Caco-2 (cell line): ENCODE data around the gene KLC1. TPM values are rescaled to one million over a fixed set of nuclear protein-coding genes. Genes with fewer than 3 reads are reported as not detected.

ENCODE experiments used
- BruUV-seq: library from RNA; stranded (reverse); fragments of 400-500 nt; replicated peaks from 2 replicates; lab custom pipeline; 2021; lab: Mats Ljungman, UMichigan
- CTCF ChIA-PET: fragments of 300-600 bp; sonication (Branson Sonifier 250); formaldehyde crosslinking; loops from one replicate; lab custom pipeline; 2022; ENCODE audit warnings: antibody characterized with exemption; lab: Charles Lee
- POLR2A ChIA-PET: fragments of 300-600 bp; sonication (Branson Sonifier 250); formaldehyde crosslinking; loops from one replicate; lab custom pipeline; 2022; ENCODE audit warnings: antibody characterized with exemption; lab: Charles Lee
- DNase-seq, 2 experiments: peaks; one replicate each; pipeline versions ENCODE4 v3.0.0 to v3.0.0-alpha.2; 2020 to 2022
- H3K27me3 ChIP-seq: replicated peaks from 2 replicates; pipeline ENCODE4 v1.6.0; 2011; ENCODE audit warnings: low read length; ENCODE audit not compliant: control insufficient read depth, insufficient read depth
- H3K36me3 ChIP-seq: 2 replicates; pipeline ENCODE4 v1.5.1; 2011; ENCODE audit warnings: low read length; ENCODE audit not compliant: control insufficient read depth, insufficient read depth
- H3K4me1 ChIP-seq: fragments of 250-450 bp; sonication (Bioruptor Pico); 2 replicates; pipeline ENCODE4 v1.5.1; 2020; ENCODE audit warnings: mild to moderate bottlenecking
- H3K4me3 ChIP-seq: 2 replicates; pipeline ENCODE4 v1.5.1; 2011; ENCODE audit warnings: low read depth, mild to moderate bottlenecking, control low read depth, low read length
- H3K9me3 ChIP-seq: fragments of 250-450 bp; sonication (Bioruptor Pico); 2 replicates; pipeline ENCODE4 v1.5.1; 2020; ENCODE audit warnings: mild to moderate bottlenecking, moderate library complexity
- H3K27ac Mint-ChIP-seq: one replicate; pipeline ENCODE4 v1.8.0; 2022; ENCODE audit warnings: mixed read lengths; ENCODE audit not compliant: unreplicated experiment
- H3K27me3 Mint-ChIP-seq: one replicate; pipeline ENCODE4 v1.8.0; 2022; ENCODE audit warnings: mixed read lengths; ENCODE audit not compliant: insufficient read depth, unreplicated experiment
- H3K36me3 Mint-ChIP-seq: one replicate; pipeline ENCODE4 v1.8.0; 2022; ENCODE audit warnings: mild to moderate bottlenecking, mixed read lengths; ENCODE audit not compliant: insufficient read depth, unreplicated experiment
- H3K4me1 Mint-ChIP-seq: one replicate; pipeline ENCODE4 v1.8.0; 2022; ENCODE audit warnings: low read depth, mixed read lengths; ENCODE audit not compliant: unreplicated experiment
- H3K4me3 Mint-ChIP-seq: one replicate; pipeline ENCODE4 v1.8.0; 2022; ENCODE audit warnings: mild to moderate bottlenecking, moderate library complexity, mixed read lengths; ENCODE audit not compliant: unreplicated experiment
- H3K9me3 Mint-ChIP-seq: one replicate; pipeline ENCODE4 v1.8.0; 2022; ENCODE audit warnings: mixed read lengths; ENCODE audit not compliant: unreplicated experiment
- intact Hi-C: fragments of 100-400 bp; cut with micrococcal nuclease; formaldehyde crosslinking; loops from one replicate; pipeline ENCODE4 v1.10.0; 2022; ENCODE audit not compliant: unreplicated experiment
- total RNA-seq: library from RNA; stranded (reverse); gene quantifications from 2 replicates; pipeline ENCODE4 v1.2.3, GENCODE V29; 2022
- TF ChIP-seq, protein P1 (sequence below), 2 experiments: fragments of 200-600 bp in 1 of 2; IDR thresholded peaks; 1 replicate in 1 of 2; 2 replicates in 1 of 2; pipeline versions ENCODE4 v1.5.1 to v1.8.0; 2011 to 2022; ENCODE audit warnings: antibody characterized with exemption in 1 of 2, control low read depth in 1 of 2, inconsistent platforms in 1 of 2, low read depth in 1 of 2, low read length in 1 of 2, mild to moderate bottlenecking in 1 of 2, moderate library complexity in 1 of 2; ENCODE audit not compliant: insufficient read depth in 1 of 2, severe bottlenecking in 1 of 2, unreplicated experiment in 1 of 2

Gene KLC1
- total RNA-seq, 1 experiment from 2014 or later = 110 TPM

DNA sequence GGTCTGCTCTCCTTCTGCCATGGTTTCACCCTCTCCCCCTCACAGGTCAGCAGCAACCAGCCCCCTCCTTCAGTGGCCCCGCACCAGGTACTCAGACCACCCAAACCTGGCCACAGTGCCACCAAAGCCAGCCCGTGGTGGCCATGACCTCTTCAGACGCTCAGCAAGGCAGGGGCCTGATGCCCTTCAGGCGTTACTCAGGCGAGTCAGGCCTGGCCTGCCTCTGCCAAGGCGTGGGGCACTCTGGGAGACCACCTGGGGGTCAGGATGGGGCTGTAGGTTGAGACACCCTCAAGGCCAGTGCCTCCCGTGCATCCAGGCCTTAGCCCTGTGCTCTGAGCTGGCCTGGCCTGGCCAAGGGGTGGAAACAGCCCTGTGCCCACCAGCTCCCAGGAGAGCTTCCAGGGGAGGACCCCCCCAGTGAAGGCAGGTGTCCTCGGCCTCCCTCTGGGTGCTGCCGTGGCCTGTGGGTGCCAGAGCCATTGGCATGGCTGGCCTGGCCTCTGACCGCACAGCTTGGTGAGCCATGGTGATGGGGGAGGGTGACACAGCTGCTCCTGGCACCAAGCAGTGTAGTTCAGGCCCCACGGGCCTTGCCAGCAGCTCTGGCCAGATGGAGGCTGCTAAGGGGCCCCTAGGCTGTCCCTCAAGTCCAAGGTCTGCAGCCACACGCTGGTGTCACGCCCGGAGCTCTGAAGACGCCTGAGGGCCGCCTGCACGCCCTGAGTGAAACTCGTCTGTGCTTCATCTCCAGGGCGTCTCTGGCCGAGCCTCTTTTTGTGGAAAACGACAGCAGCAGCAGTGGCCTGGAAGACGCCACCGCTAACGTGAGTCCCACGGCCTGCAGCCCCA lies 71.1 kb downstream of the KLC1 start:
- Mint-ChIP-seq H3K27ac (peak overlapping the region; percentile 45), H3K36me3 (peaks cover 90% of the 10 kb centered on the region), H3K9me3 (no peaks in the 10 kb centered on the region), H3K4me3 (no peak overlapping the region), H3K4me1 (no peaks in the 10 kb centered on the region), H3K27me3 (no peaks in the 10 kb centered on the region)
- no peaks in the 10 kb centered on the region; the same call in 1 of the 2 replicates for H3K36me3 ChIP-seq
- no TSS peak for BruUV-seq
- POLR2A ChIA-PET = no interaction called here
- H3K4me3 ChIP-seq = no peak overlapping the region
- no peaks in the 10 kb centered on the region for H3K27me3 ChIP-seq
- H3K9me3 ChIP-seq = no peaks in the 10 kb centered on the region
- intact Hi-C loops = no loop called here
- TF ChIP-seq, protein P1, sequence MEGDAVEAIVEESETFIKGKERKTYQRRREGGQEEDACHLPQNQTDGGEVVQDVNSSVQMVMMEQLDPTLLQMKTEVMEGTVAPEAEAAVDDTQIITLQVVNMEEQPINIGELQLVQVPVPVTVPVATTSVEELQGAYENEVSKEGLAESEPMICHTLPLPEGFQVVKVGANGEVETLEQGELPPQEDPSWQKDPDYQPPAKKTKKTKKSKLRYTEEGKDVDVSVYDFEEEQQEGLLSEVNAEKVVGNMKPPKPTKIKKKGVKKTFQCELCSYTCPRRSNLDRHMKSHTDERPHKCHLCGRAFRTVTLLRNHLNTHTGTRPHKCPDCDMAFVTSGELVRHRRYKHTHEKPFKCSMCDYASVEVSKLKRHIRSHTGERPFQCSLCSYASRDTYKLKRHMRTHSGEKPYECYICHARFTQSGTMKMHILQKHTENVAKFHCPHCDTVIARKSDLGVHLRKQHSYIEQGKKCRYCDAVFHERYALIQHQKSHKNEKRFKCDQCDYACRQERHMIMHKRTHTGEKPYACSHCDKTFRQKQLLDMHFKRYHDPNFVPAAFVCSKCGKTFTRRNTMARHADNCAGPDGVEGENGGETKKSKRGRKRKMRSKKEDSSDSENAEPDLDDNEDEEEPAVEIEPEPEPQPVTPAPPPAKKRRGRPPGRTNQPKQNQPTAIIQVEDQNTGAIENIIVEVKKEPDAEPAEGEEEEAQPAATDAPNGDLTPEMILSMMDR (IDR thresholded peaks at IDR 0.05; ENCODE audit: insufficient read depth in 1 of 2, low read depth in 1 of 2, low read length in 1 of 2, severe bottlenecking in 1 of 2, unreplicated experiment in 1 of 2) = no peak
- no peak for DNase-seq
- H3K4me1 ChIP-seq = no peaks in the 10 kb centered on the region
- CTCF ChIA-PET = no interaction called here

DNA sequence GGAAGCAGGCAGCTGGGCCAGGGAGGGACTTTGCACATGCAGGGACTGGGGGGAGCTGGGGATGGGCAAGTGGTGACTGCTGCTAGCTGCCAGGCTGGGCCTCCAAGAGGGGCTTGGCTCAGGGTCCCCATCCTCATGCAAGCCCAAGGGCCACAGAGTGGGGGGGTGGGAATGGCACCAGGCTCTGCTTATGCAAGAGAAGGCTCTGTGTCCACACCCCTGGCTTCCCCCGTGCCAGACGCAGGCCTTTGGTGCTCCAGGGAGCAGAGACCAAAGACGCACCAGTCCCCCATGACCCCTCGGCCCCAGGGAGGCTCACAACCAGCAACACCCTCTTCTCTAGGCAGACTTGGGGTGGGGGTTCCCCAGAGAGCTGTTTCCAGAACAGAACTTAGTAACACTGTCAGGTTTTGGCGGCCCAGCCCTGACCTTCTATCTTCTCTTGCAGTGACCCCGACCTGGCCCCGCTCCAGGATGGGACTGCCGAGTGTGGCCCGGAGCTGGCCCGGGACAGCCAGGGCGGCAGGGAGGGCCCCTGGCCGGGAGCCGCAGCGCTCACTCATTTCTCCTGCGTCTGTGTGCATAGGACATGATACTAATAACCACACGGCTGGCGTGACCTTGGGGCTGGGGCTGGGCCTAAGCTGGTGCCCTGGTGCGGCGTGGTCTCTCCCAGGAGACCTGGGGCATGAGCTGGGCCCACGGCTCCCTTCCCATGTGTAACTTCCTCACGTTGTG lies 71.9 kb downstream of the KLC1 start:
- Mint-ChIP-seq H3K4me3 (no peak overlapping the region), H3K27ac (no peak overlapping the region), H3K27me3 (no peaks in the 10 kb centered on the region), H3K9me3 (no peaks in the 10 kb centered on the region), H3K36me3 (peaks cover 83% of the 10 kb centered on the region), H3K4me1 (no peaks in the 10 kb centered on the region)
- intact Hi-C loops = no loop called here
- TF ChIP-seq, protein P1 (IDR thresholded peaks at IDR 0.05; ENCODE audit: insufficient read depth in 1 of 2, low read depth in 1 of 2, low read length in 1 of 2, severe bottlenecking in 1 of 2, unreplicated experiment in 1 of 2) = no peak
- no peaks in the 10 kb centered on the region; the same call in 1 of the 2 replicates for H3K36me3 ChIP-seq
- no peak for DNase-seq
- no TSS peak for BruUV-seq
- H3K27me3 ChIP-seq = no peaks in the 10 kb centered on the region
- CTCF ChIA-PET = no interaction called here
- no peaks in the 10 kb centered on the region for H3K4me1 ChIP-seq
- no peak overlapping the region for H3K4me3 ChIP-seq
- POLR2A ChIA-PET = no interaction called here
- H3K9me3 ChIP-seq = no peaks in the 10 kb centered on the region

DNA sequence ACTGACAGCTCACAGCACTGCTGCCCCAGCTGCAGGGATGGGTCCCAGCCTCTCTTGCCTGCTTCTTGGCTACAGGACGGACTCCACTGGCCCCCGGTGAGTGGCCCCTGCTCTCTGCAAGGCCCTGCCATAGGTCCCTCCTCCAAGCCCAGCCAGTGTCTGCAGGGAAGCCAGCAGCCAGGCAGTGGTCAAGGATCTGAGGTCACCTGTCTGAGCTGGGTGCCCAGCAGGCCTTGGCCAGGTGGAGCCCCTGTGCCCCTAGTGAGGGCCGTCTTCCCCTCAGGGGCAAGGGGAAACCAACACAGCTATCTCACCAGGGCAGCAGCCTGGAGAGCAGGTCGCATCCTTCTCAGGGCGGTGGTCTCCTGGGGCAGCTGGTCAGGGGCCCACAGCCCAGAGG lies 73.1 kb downstream of the KLC1 start:
- Histone ChIP-seq H3K36me3 (no peaks in the 10 kb centered on the region; the same call in 1 of the 2 replicates), H3K4me3 (no peak overlapping the region), H3K9me3 (no peaks in the 10 kb centered on the region), H3K4me1 (no peaks in the 10 kb centered on the region), H3K27me3 (no peaks in the 10 kb centered on the region)
- H3K4me3 Mint-ChIP-seq = no peak overlapping the region
- no peaks in the 10 kb centered on the region for H3K27me3 Mint-ChIP-seq
- DNase-seq = no peak
- POLR2A ChIA-PET = no interaction called here
- H3K9me3 Mint-ChIP-seq = no peaks in the 10 kb centered on the region
- TF ChIP-seq, protein P1 (IDR thresholded peaks at IDR 0.05; ENCODE audit: insufficient read depth in 1 of 2, low read depth in 1 of 2, low read length in 1 of 2, severe bottlenecking in 1 of 2, unreplicated experiment in 1 of 2) = no peak
- H3K36me3 Mint-ChIP-seq = peaks cover 80% of the 10 kb centered on the region
- CTCF ChIA-PET = no interaction called here
- intact Hi-C loops = no loop called here
- H3K4me1 Mint-ChIP-seq = no peaks in the 10 kb centered on the region
- peak overlapping the region; percentile 6 for H3K27ac Mint-ChIP-seq
- no TSS peak for BruUV-seq
